ENCODE results near the gene ZNF335.

GRCh38 chr20:45998761-45999160 is 26.8 kb upstream of the ZNF335 start:
- TF ChIP-seq POLR2A (IDR thresholded peaks at IDR 0.05) = no peak
- no peak for TF ChIP-seq CTCF (IDR thresholded peaks at IDR 0.05)

All from right lobe of liver (tissue), 4 donors.